Right lobe of liver (tissue), 4 donors: ENCODE data around the gene PRKAR1B.

Experiments
- POLR2A ChIP-seq: fragments of 450-650 bp; IDR thresholded peaks from one replicate; pipeline ENCODE4 v1.6.1; 2017; ENCODE audit warnings: antibody characterized with exemption, mild to moderate bottlenecking
- TF ChIP-seq, protein P1 (sequence below), 4 donors: fragments of 200-600 bp in 3 of 4; fragments of 450-650 bp in 1 of 4; IDR thresholded peaks; one replicate each; pipeline versions ENCODE4 v1.5.1 to v1.8.0; 2016 to 2022; ENCODE audit warnings: antibody characterized with exemption in 4 of 4, mild to moderate bottlenecking in 2 of 4
- donor health status: DM: no; HTN: no; CAD: no.
- donor health status: DM: no; HTN: no; CAD: no.
- donor health status: DM: no; HTN: yes; CAD: no.

GRCh38 chr7:541661-542060, 185.4 kb downstream of the PRKAR1B start:
- TF ChIP-seq POLR2A, result no peak
- TF ChIP-seq, protein P1, sequence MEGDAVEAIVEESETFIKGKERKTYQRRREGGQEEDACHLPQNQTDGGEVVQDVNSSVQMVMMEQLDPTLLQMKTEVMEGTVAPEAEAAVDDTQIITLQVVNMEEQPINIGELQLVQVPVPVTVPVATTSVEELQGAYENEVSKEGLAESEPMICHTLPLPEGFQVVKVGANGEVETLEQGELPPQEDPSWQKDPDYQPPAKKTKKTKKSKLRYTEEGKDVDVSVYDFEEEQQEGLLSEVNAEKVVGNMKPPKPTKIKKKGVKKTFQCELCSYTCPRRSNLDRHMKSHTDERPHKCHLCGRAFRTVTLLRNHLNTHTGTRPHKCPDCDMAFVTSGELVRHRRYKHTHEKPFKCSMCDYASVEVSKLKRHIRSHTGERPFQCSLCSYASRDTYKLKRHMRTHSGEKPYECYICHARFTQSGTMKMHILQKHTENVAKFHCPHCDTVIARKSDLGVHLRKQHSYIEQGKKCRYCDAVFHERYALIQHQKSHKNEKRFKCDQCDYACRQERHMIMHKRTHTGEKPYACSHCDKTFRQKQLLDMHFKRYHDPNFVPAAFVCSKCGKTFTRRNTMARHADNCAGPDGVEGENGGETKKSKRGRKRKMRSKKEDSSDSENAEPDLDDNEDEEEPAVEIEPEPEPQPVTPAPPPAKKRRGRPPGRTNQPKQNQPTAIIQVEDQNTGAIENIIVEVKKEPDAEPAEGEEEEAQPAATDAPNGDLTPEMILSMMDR (IDR thresholded peaks at IDR 0.05), result no peak
